Kidney (tissue), 14 donors: ENCODE measurements around the gene MCF2L. TPM values are rescaled to one million over a fixed set of nuclear protein-coding genes. Genes with fewer than 3 reads are reported as not detected.

Experiments
- DNase-seq, 5 donors: peaks; one replicate each; pipeline ENCODE4 v3.0.0-alpha.2; 2013 to 2020
- FAIRE-seq: peaks from 2 replicates; lab custom pipeline; 2012; peaks lifted over from hg19 to GRCh38; lab: Jason Lieb, UNC
- H3K27ac ChIP-seq, 2 donors: one replicate each; pipeline ENCODE4 v1.7.0; 2013; ENCODE audit warnings: low read depth in 2 of 2, low read length in 2 of 2, inconsistent platforms in 1 of 2
- H3K27me3 ChIP-seq: one replicate; pipeline ENCODE4 v1.7.1; 2013; ENCODE audit warnings: low read length, inconsistent platforms; ENCODE audit not compliant: control insufficient read depth, insufficient read depth
- H3K36me3 ChIP-seq, 3 donors: one replicate each; pipeline versions ENCODE4 v1.7.0 to v1.7.1; 2013; ENCODE audit warnings: low read length in 3 of 3, control low read depth in 1 of 3, inconsistent platforms in 1 of 3; ENCODE audit not compliant: insufficient read depth in 3 of 3, control insufficient read depth in 2 of 3
- H3K4me1 ChIP-seq, 3 donors: one replicate each; pipeline versions ENCODE4 v1.7.0 to v1.7.1; 2013; ENCODE audit warnings: low read length in 3 of 3, inconsistent platforms in 1 of 3, low read depth in 1 of 3; ENCODE audit not compliant: control insufficient read depth in 2 of 3, insufficient read depth in 2 of 3
- H3K4me3 ChIP-seq, 3 donors: one replicate each; pipeline versions ENCODE4 v1.7.0 to v1.8.1; 2013; ENCODE audit warnings: low read length in 3 of 3, control low read depth in 1 of 3, inconsistent platforms in 1 of 3
- H3K9ac ChIP-seq, 3 donors: one replicate each; pipeline versions ENCODE4 v1.7.0 to v1.7.1; 2013; ENCODE audit warnings: low read length in 3 of 3, control low read depth in 1 of 3, inconsistent platforms in 1 of 3
- H3K9me3 ChIP-seq, 3 donors: one replicate each; pipeline versions ENCODE4 v1.7.0 to v1.7.1; 2013; ENCODE audit warnings: low read length in 3 of 3, control low read depth in 1 of 3, inconsistent platforms in 1 of 3; ENCODE audit not compliant: control insufficient read depth in 2 of 3, insufficient read depth in 1 of 3
- CTCF ChIP-seq: IDR thresholded peaks from 3 replicates; pipeline ENCODE4 v1.5.1; 2012; ENCODE audit warnings: mild to moderate bottlenecking, moderate library complexity, borderline replicate concordance; ENCODE audit not compliant: insufficient read depth; ENCODE audit errors: extremely low read depth
- intact Hi-C: fragments of 100-400 bp; cut with DNase I; formaldehyde crosslinking; loops from one replicate; pipeline ENCODE4 v1.11.1; 2022
- polyA plus RNA-seq: library from polyadenylated mRNA; stranded (reverse); fragments of 350-450 nt; fragmentation: Illumina TruSeq; extraction: RNeasy Lipid Tissue Mini Kit (QIAGEN cat#74804); gene quantifications from one replicate; pipeline ENCODE4 v1.2.3, GENCODE V29; 2014; ENCODE audit warnings: low read depth, low replicate concordance; ENCODE audit not compliant: insufficient read depth
- total RNA-seq: library from RNA; stranded (reverse); fragmentation: NEBNext Ultra II Directional; extraction: Animal tissue kit (Norgen Biotek cat#: 25700); gene quantifications from one replicate; pipeline ENCODE4 v1.2.1, GENCODE V29; 2021
- donor health status: control.
- donor health status: control.
- donor health status: control.
- donor health status: control.
- donor health status: control.
- donor health status: DM: yes; HTN: yes; CAD: no.
- donor health status: Normal renal cell carcinoma (clear cell type).

Gene MCF2L
- total and polyA plus RNA-seq, 2 donors from 2014 or later: 12.1 to 61.9 TPM

- H3K9ac ChIP-seq: no peak overlapping the region
- no peak for FAIRE-seq
- no peak for DNase-seq
- no peak overlapping the region for H3K27ac ChIP-seq
- TF ChIP-seq CTCF: no peak
- H3K4me1 ChIP-seq: no peaks in the 10 kb centered on the region
- intact Hi-C loops: no loop called here
- H3K36me3 ChIP-seq: no peaks in the 10 kb centered on the region
- peaks cover 6% of the 10 kb centered on the region for H3K27me3 ChIP-seq
- H3K4me3 ChIP-seq: no peak overlapping the region
- H3K9me3 ChIP-seq: no peaks in the 10 kb centered on the region
These were observed 134.6 kb downstream of the MCF2L start for GRCh38 chr13:113103646-113104045.

GRCh38 chr13:113105032-113105920, 136.3 kb downstream of the MCF2L start, which contains the start of gene F7:
Gene F7, plus strand, starts transcription at chr13:113105791. Its CDS starts 51 bp downstream, at chr13:113105842.
- no peak within 1 kb of the TSS for H3K27ac ChIP-seq

GRCh38 chr13:113105921-113106452, 137.0 kb downstream of the MCF2L start:
- H3K4me1 ChIP-seq: peaks cover 0 to 3% (median 0%) of the 10 kb centered on the region in 3 donors
- intact Hi-C loops: no loop called here
- no peak overlapping the region for H3K9ac ChIP-seq
- no peak overlapping the region for H3K4me3 ChIP-seq
- FAIRE-seq (no peak), DNase-seq (no peak)
- H3K27me3 ChIP-seq: no peaks in the 10 kb centered on the region
- no peak for TF ChIP-seq CTCF
- no peak overlapping the region for H3K27ac ChIP-seq
- no peaks in the 10 kb centered on the region for H3K9me3 ChIP-seq
- H3K36me3 ChIP-seq: no peaks in the 10 kb centered on the region

More at GRCh38 chr13:113105032-113105920, 136.3 kb downstream of the MCF2L start, which contains the start of gene F7:
- no peaks in the 10 kb centered on the region for H3K9me3 ChIP-seq
- no peak for FAIRE-seq
- no peak within 1 kb of the TSS for H3K4me3 ChIP-seq
- peak in 3 of 5 donors; percentile 44 to 71 (median 59) for DNase-seq
- peaks cover 0 to 3% (median 0%) of the 10 kb centered on the region in 3 donors for H3K4me1 ChIP-seq
- intact Hi-C loops: no loop called here
- no peak for TF ChIP-seq CTCF
- no peak within 1 kb of the TSS for H3K9ac ChIP-seq
- H3K27me3 ChIP-seq: no peaks in the 10 kb centered on the region
- no peaks in the 10 kb centered on the region for H3K36me3 ChIP-seq
